GM12864 (cell line): ENCODE data around the gene ODAD2.
"Not testable (repeated sequence)": the region's sequence is repeated elsewhere in the genome, so short reads cannot be mapped to it uniquely, and the experiment has no call there.

Experiments
- DNase-seq: peaks from one replicate; pipeline ENCODE4 v3.0.0-alpha.2; 2011; ENCODE audit warnings: low read depth
- H3K4me3 ChIP-seq: 2 replicates; pipeline ENCODE4 v1.5.1; 2011; ENCODE audit warnings: mild to moderate bottlenecking, low read depth, low read length, control low read depth
- CTCF ChIP-seq: IDR thresholded peaks from 2 replicates; pipeline ENCODE4 v1.5.1; 2011; ENCODE audit warnings: low read depth, mild to moderate bottlenecking, moderate library complexity, low read length, control low read depth, inconsistent platforms; ENCODE audit errors: missing control alignments

The ODAD2 gene

GRCh38 chr10:27997865-27998177 lies 1.1 kb downstream of the ODAD2 start:
- DNase-seq, result no peak
- TF ChIP-seq CTCF, result no peak
- H3K4me3 ChIP-seq, result no peak overlapping the region

DNA sequence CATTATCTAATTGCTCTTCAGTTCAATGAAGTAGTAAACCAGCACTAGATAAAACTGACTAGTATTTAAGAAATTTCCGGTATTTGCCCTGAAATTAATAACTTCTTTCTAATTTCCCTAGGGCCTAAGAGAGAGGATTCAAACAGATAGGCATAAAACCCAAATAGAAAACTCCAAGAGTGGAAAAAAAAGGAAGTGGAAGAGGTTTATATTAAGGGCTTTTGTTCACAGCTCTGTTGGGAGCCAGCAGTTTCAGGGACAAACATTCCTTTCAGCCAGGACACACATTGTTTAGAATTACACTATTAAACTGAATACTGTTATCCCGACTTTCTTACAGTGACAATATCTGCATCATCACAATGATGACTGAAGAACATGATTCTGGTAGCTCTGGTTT lies 3.6 kb downstream of the ODAD2 start:
- no peak for TF ChIP-seq CTCF

GRCh38 chr10:27989357-27989756 lies 9.5 kb downstream of the ODAD2 start:
- not testable (repeated sequence) for H3K4me3 ChIP-seq, DNase-seq

More for the DNA sequence above, 3.6 kb downstream of the ODAD2 start:
- DNase-seq, result no peak
- H3K4me3 ChIP-seq, result no peak overlapping the region

GRCh38 chr10:27986821-27987220 lies 12.1 kb downstream of the ODAD2 start:
- no peak for DNase-seq
- no peak overlapping the region for H3K4me3 ChIP-seq
- TF ChIP-seq CTCF, result no peak

- H3K4me3 ChIP-seq, result no peak overlapping the region
- TF ChIP-seq CTCF, result no peak
- no peak for DNase-seq
These were observed 15.9 kb downstream of the ODAD2 start for GRCh38 chr10:27982875-27983543.

DNA sequence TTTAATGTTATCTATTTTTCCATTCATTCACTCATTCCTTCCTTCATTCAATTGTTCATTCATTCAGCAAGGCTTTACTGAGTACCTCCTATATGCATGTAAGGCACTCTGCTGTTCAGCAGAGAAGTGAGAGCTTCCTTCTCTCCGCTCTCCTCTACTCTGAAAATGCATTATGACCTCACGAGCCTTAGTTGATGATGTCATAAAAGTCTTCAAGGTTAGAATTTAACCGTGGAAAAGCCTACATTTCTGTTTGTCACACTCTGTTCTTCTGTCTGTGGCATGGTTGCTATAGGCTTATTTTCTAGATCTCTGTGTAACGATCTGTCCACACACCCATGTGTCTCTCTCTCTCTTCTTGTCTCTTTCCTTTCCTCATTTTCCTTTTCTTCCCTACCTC lies 17.1 kb downstream of the ODAD2 start:
- no peak for TF ChIP-seq CTCF
- H3K4me3 ChIP-seq, result no peak overlapping the region
- DNase-seq, result no peak

DNA sequence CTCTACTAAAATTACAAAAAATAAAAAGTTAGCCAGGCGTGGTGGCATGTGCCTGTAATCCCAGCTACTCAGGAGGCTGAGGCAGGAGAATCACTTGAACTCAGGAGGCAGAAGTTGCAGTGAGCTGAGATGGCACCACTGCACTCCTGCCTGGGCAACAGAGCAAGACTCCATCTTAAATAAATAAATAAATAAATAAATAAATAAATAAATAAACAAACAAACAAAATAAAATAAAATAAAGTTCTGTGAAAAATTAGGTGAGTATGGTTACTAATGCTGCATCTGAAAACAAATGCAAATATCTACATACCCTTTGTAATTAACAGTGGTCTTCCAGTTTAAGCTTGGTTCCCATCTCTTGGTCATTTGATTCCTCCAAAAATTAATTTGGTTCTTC lies 28.1 kb downstream of the ODAD2 start:
- not testable (repeated sequence) for DNase-seq, H3K4me3 ChIP-seq

DNA sequence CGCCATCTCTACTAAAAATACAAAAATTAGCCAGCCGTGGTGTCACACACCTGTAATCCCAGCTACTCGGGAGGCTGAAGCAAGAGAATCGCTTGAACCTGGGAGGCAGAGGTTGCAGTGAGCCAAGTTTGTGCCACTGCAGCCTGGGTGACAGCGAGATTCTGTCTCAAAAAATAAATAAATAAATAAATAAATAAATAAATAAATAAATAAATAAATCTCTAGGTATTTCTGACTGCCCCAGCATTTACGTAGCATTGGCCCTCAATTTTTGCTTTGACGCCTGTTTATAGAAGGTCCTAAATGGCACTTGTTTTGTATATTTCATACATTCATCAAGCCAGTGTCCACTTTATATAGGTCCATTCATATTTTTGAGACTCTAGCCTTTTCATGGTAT lies 28.9 kb downstream of the ODAD2 start:
- not testable (repeated sequence) for DNase-seq, H3K4me3 ChIP-seq
